Measurements from ENCODE around the gene DNAI2.

The DNAI2 gene, protein sequence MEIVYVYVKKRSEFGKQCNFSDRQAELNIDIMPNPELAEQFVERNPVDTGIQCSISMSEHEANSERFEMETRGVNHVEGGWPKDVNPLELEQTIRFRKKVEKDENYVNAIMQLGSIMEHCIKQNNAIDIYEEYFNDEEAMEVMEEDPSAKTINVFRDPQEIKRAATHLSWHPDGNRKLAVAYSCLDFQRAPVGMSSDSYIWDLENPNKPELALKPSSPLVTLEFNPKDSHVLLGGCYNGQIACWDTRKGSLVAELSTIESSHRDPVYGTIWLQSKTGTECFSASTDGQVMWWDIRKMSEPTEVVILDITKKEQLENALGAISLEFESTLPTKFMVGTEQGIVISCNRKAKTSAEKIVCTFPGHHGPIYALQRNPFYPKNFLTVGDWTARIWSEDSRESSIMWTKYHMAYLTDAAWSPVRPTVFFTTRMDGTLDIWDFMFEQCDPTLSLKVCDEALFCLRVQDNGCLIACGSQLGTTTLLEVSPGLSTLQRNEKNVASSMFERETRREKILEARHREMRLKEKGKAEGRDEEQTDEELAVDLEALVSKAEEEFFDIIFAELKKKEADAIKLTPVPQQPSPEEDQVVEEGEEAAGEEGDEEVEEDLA

DNA sequence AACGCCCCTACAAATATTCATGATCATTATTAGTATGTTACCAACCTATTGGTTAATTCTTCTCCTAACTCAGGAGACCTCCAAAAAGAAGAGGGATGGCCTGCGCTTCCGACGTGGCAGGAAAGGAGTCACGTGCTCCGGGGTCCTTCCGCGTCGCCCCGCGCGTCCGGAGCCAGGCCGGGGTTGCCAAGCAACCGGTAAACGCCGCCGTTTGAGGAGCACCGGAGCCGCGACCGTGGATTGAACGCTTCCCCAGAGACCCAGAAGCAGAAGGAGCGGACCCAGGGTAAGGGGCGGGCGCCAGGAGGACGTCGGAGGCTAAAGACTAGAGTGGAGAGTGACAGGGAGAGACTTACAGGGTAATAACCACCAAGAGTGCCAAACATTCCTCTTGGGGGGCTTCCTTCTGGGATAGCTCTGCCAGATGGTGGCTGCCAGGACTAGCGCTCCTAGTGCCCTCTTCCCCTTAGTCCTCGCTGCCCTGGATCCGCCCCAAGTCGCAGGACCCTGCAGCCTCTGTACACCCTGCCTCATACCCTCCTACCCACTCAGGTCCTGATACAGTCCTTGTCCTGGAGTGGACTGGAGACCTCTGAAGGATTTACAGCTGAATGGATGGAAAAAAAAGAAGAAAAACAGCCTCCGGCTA lies at the start of gene DNAI2:
Gene DNAI2, plus strand, starts transcription at position 175 of the 649 bp plus-strand sequence. CDS start 7,584 bp downstream, outside the sequence.
- DNase-seq (ENCODE audit: low read depth): peak; percentile 10

- no peak for DNase-seq (ENCODE audit: low read depth)
Measured at GRCh38 chr17:74224959-74225725, 48.9 kb upstream of the DNAI2 start.

DNA sequence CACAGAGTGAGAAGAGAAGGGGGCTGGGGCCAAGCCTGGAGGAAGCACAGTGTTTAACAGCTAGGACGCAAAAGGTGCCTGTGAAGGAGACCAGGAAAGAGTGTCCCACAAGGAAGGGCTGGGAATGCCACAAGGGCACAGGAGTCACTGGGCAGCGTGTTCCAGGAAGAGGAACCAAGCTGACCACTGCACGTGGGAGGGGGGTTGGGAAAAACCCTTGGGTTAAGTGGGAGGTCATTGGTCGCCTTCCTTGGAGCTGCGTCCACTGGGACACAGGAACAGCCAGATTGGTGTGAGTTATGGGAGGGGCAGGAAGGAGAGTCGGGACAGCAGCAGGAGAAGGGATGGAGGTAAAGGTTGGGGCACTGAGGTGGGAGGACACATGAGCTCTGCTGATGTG lies 47.8 kb upstream of the DNAI2 start:
- DNase-seq (ENCODE audit: low read depth): no peak

DNA sequence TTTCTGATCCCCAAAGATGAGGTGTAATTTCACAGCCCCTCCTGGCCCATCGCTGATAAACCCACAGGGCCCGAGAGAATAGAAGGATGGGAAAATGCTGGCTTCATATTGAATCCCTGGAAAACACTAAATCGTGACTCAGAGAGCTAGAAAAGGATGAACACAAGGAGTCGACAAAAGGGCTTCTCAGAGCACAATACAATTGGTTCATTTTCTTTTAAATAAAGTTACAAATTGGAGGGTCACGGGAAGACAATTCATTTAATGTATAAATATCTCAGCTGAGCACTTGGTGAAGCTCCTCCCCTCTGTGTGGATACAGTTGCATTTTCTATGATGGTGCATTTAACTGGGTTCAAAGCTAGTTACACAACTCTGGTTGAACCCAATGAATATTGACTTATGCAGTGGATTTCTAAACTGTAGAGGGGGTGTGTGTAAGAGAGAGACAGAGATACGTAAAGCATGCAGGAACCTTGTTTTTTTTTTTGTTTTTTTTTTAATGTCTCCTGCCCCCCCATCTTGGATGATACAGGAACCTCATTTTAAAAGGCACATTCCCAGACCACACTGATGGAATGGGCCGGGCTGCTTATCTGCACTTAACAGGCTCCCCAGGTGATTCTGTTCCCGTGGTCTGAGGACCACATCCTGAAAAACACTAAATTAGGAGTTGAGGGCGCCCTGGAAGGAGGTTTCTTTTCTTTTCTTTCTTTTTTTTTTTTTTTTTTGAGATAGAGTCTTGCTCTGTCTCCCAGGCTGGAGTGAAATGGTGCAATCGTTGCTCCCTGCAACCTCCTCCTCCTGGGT lies 46.6 kb upstream of the DNAI2 start:
- DNase-seq (ENCODE audit: low read depth): no peak

DNA sequence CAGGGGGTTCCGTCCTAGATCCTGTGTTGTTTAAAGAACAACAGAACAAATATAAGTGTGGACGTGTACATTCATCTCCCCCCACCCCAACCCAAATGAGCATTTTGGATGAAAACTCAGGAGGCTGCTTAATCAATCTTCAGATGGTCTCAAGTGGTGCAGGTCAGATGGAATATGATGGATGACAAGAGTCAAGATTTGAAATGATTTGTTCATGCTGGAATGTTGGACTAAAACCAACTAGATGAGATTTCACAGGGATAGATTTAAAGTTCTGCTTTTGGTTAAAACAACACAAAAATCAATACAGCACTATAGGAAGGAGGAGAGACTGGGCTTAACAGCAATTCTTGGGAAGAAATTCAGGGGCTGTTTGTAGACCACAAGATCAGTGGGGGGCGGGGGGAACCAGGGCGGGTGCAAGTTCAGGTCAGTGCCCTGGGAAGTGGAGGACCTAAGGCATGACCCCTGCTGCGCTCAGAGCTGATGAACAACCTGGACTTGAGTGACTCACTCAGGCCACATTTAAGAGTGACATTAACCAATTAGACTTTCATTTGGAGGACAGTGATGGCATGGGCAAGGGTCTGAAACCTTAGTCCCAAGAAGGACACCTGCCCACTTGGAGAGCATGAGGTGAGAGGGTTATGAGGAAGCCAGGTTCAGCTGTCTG lies 45.6 kb upstream of the DNAI2 start:
- no peak for DNase-seq (ENCODE audit: low read depth)

GRCh38 chr17:74230896-74231295 lies 43.1 kb upstream of the DNAI2 start:
- no peak for DNase-seq (ENCODE audit: low read depth)

DNA sequence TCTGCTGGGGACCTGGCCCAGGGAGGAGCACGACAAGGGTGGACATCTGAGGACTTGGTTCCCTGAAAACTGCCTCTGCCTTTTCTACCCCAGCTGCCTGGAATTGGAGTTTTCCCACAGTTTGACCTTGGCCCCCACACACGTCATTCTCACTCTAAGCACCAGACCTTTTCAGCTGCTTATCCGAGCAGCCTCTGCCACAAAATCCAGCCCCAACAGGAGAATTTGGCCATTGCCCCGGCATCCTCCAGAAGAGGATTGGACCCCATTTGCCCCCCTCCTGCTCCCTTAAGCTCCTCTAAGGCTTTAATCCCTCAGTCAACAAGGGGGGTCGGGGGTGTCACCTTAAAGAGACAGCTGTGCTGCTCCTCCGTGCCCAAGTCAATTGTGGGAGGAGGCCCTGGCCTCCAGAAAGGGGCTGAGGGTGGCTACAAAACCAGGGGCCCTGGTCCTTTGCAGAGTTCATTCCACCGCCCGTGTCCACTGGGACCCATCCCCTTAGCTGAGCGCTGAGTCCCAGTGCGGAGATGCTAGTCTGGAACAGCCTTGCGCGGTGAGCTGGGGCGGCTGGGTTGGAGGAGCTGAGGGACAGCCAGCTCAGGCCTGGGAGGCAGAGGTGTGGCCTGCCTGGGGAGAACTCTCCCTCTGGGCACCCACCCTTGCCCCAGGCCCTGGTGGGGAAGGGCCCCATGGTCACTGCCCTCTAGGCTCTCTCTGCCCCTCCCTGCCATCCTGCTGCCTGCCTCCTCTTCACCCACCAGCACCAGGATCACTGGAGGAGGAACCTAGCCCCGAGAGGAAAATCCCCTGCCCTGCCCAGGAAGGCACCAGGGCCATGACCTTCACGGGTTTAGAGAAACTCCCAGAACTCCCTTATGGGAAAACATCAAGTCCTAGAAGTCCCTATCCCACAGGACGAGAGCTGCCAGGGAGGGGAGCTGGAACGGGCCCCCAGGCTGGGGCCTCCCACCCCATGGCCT lies 41.8 kb upstream of the DNAI2 start:
- DNase-seq (ENCODE audit: low read depth): no peak

DNA sequence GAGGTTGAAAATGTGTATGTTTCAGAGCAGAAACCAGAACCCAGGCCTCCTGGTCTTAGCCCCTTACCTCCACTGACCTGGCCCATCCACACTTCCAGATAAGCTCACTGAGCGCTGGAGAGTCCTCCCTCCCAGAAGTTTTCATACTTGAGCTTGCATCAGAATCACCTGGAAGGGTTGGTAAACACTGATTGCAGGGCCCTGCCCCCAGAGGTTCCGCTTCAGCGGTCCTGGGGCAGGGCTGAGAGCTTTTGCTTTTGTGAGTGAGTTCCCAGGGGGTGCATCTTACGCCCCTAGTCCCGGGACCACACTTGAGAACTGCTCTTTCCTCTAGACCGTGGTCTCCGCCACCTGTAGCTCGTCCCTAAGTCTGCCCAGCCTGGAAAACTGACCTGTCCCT lies 40.1 kb upstream of the DNAI2 start:
- DNase-seq (ENCODE audit: low read depth): no peak

DNA sequence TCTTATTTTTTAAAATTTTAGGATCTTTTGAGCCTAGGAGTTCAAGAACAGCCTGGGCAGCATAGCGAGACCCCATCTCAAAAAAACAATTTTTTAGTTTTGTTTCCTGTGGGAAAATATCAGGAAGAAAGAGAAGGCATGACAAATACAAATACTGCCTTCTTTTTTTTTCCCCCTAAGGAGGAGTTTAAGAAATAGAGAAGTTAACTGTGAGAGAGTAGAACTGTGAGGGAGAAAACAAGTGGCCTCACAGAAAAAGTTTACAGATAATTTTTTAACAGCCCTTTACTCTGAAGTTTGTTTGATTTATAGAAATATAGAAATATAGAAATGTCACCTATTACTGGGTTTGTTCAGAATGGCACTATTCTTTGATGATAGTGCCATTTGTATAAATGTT lies 39.5 kb upstream of the DNAI2 start:
- no peak for DNase-seq (ENCODE audit: low read depth)

DNA sequence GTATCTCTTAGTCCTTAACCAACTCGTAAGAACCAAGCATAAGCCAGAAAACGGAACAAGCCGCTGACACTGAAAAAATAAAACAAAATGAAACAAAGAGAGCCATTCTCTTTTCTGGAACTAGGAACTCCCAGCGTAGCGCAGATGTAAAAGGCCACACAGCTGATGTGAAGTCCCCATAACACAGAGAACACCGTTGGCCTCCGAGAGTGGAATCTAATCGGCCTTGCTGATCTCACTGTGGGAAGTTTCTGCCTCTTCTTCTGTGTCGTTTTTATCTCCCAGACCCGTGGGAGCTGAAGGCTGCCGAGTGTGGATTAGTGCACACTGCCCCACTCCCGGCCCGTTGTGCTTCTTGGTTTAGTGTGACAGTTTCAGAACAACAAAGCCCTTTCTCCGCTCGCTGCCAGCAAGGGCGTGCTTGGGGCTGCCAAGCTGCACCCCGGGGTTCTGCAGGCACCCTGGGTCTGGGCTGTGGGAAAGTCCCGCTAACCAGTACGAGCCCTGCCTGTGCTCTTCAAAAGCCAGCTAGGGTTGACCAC lies 38.9 kb upstream of the DNAI2 start:
- DNase-seq (ENCODE audit: low read depth): no peak

- no peak for DNase-seq (ENCODE audit: low read depth)
Measured at GRCh38 chr17:74235911-74236371, 38.1 kb upstream of the DNAI2 start.

GRCh38 chr17:74237321-74237720 lies 36.7 kb upstream of the DNAI2 start:
- DNase-seq (ENCODE audit: low read depth): no peak

DNA sequence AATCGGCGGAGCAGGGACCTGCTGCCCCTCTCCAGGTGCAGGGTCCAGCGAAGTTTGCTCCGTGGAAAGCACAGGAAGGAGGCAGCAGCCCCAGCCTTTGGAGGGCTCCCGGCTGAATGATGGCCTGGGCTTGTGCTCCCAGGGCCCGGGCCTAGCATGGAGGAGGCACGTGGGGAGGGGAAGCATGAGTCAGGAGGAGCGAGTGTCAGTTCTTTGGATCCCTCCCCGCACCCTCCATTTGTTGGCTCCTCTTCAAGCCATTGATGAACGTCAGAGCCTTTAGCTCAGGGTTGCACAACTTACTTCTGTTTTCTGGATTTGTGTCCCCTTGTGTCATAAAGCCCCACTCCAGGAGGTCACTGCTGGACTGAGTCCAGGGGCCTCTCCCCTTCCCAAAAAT lies 34.9 kb upstream of the DNAI2 start:
- DNase-seq (ENCODE audit: low read depth): no peak

DNA sequence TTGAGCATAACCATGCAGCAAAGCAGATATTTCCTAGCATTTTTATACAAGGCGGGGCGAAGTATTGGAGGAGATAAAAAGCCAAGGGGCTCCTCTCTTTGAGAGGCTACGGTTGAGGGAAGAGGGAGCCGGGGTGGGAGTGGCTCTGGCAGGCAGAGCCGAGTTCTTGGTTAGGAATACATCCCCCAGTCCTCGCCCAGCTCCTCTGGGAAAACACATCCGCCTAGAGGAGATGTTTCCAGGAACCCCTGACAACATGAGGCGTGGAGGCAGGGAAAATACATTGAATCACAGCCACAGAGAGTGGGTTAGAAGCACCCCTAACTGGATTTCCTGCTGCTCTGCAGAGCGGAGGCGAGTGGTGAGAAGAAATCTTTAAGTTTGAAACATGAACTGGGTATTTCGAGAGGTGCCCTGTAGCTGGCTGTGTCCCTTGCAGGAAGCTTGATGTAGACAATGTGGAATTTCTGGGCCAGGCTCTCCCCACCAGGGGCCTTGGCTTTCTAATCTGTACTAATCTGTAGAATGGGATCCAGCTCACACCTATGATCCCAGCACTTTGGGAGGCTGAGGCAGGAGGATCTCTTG lies 33.3 kb upstream of the DNAI2 start:
- no peak for DNase-seq (ENCODE audit: low read depth)

GRCh38 chr17:74241431-74241830 lies 32.6 kb upstream of the DNAI2 start:
- DNase-seq (ENCODE audit: low read depth): no peak

GRCh38 chr17:74241847-74242246 lies 32.2 kb upstream of the DNAI2 start:
- no peak for DNase-seq (ENCODE audit: low read depth)

DNA sequence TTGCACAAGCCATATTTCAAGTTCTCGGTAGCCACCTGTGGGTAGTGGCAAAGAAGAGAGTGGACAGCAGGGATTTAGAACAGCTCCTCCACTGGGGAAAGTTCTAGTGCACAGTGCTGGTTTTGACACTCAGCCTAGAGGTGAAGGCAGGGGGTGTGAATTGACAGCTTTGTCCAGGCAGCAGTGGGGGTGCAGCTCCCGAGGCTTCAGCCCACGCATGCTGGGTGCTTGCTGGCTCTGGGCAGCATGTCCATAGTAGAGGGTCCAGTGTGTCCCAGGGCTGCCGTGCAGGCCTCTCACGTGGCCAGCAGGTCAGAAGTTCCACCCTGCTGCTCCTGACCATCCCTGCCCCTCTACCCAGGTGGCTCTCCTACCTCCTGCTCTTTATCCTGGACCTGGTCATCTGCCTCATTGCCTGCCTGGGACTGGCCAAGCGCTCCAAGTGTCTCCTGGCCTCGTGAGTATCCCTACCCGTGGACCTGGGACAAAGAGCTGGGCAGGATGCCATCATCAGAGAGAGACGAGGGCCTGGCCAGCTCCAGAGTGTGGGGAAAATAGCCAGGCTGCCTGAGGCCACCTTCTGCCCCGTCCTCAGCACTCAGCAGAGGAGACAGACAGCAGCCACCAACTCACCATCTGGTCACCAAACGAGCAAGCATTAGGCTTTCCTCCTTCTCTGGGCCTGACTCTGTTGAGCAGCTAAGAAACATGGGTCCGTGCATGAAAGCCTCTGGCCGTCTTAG lies 30.9 kb upstream of the DNAI2 start:
- no peak for DNase-seq (ENCODE audit: low read depth)

- DNase-seq (ENCODE audit: low read depth): no peak
Measured at GRCh38 chr17:74244128-74244527, 29.9 kb upstream of the DNAI2 start.

All from activated T-helper 9 cell treated with anti-CD3 and anti-CD28 coated beads, Interleukin-2, amount 50 U/mL, for 16 hours (primary cell).